Glutamatergic neuron (in vitro differentiated cells): ENCODE measurements around the gene KIAA0930. TPM values are rescaled to one million over a fixed set of nuclear protein-coding genes. Genes with fewer than 3 reads are reported as not detected.

Source experiments
- DNase-seq: peaks from one replicate; pipeline ENCODE4 v3.0.0; 2022
- H3K27ac Mint-ChIP-seq: one replicate; pipeline ENCODE4 v1.8.0; 2020; ENCODE audit warnings: mild to moderate bottlenecking, mixed read lengths, inconsistent platforms; ENCODE audit not compliant: unreplicated experiment
- H3K27me3 Mint-ChIP-seq: one replicate; pipeline ENCODE4 v1.8.0; 2020; ENCODE audit warnings: mild to moderate bottlenecking, moderate library complexity, mixed read lengths, inconsistent platforms; ENCODE audit not compliant: unreplicated experiment
- H3K36me3 Mint-ChIP-seq: one replicate; pipeline ENCODE4 v1.8.0; 2020; ENCODE audit warnings: mild to moderate bottlenecking, mixed read lengths, inconsistent platforms; ENCODE audit not compliant: unreplicated experiment
- H3K4me1 Mint-ChIP-seq: one replicate; pipeline ENCODE4 v1.8.0; 2020; ENCODE audit warnings: mild to moderate bottlenecking, low read depth, mixed read lengths, inconsistent platforms; ENCODE audit not compliant: unreplicated experiment
- H3K4me3 Mint-ChIP-seq: one replicate; pipeline ENCODE4 v1.8.0; 2020; ENCODE audit warnings: mild to moderate bottlenecking, mixed read lengths, inconsistent platforms; ENCODE audit not compliant: unreplicated experiment
- H3K9me3 Mint-ChIP-seq: one replicate; pipeline ENCODE4 v1.8.0; 2020; ENCODE audit warnings: mild to moderate bottlenecking, moderate library complexity, mixed read lengths, inconsistent platforms; ENCODE audit not compliant: unreplicated experiment
- CTCF ChIP-seq: fragments of 200-600 bp; sonication (generic); IDR thresholded peaks from one replicate; pipeline ENCODE4 v1.5.0; 2021; ENCODE audit not compliant: partially characterized antibody, unreplicated experiment
- total RNA-seq: library from RNA; stranded (reverse); fragmentation: NEBNext Ultra II Directional; extraction: Animal tissue kit (Norgen Biotek cat#: 25700); gene quantifications from one replicate; pipeline ENCODE4 v1.2.1, GENCODE V29; 2021; ENCODE audit not compliant: unreplicated experiment

Gene KIAA0930
- total RNA-seq, 1 donor from 2014 or later = 170 TPM

DNA sequence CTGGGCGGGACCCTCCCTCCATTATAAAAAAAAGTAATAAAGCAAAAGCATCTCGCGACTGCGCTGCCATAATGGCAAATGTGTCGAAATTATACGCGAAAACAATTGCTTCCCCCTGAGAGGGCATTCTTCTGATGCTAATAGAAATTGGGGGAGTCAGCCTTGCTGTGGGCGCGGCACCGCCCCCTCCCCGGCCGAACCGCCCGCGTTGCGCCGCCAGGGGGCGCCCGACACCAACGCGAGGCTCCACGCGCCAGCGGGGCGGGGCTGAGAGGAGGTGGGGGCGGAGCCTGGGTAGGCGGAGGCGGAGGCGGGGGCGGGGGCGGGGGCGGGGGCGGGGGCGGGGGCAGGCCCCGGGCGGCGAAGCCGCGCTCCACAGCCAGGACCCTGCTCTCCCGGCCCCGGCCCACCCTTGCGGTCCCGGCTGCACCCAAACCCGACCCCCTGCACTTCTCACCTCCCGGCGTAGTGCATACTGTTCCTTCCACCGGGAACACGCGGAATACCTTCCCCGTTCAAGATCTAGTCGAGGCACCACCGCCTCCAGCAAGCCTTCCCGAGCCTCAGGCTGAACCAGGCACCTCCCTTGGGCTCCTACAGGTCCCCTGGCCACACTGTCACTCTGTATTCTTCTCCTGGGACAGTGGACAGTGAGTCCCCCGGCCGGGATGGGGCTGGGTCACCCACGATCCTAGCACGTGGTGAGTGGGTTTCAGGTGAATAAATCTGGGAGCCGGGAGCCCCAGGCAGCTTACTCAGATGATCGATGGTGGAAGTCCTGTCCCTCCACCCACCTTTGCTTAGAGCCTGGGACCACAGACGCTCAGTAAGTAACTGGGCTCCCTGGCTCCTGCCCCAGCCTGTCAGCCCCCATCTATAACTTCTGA is 28.5 kb upstream of the KIAA0930 start:
- Mint-ChIP-seq H3K27me3 (peaks cover 6% of the 10 kb centered on the region), H3K4me3 (peak overlapping the region; percentile 92), H3K36me3 (no peaks in the 10 kb centered on the region), H3K9me3 (peaks cover 5% of the 10 kb centered on the region), H3K4me1 (peaks cover 4% of the 10 kb centered on the region), H3K27ac (peak overlapping the region; percentile 68)
- DNase-seq = peak; percentile 93
- peak; percentile 98 for TF ChIP-seq CTCF

- TF ChIP-seq CTCF = no peak
- peaks cover 7% of the 10 kb centered on the region for H3K9me3 Mint-ChIP-seq
- DNase-seq = peak; percentile 88
- peaks cover 9% of the 10 kb centered on the region for H3K4me1 Mint-ChIP-seq
- H3K27me3 Mint-ChIP-seq = peaks cover 11% of the 10 kb centered on the region
- H3K4me3 Mint-ChIP-seq = peak overlapping the region; percentile 92
- no peaks in the 10 kb centered on the region for H3K36me3 Mint-ChIP-seq
- peak overlapping the region; percentile 68 for H3K27ac Mint-ChIP-seq
These were observed 27.7 kb upstream of the KIAA0930 start for GRCh38 chr22:45268167-45268957.

GRCh38 chr22:45265535-45265934 is 24.8 kb upstream of the KIAA0930 start:
- TF ChIP-seq CTCF = no peak
- peaks cover 12% of the 10 kb centered on the region for H3K4me1 Mint-ChIP-seq
- no peak for DNase-seq
- H3K27me3 Mint-ChIP-seq = peaks cover 16% of the 10 kb centered on the region
- H3K27ac Mint-ChIP-seq = no peak overlapping the region
- H3K4me3 Mint-ChIP-seq = no peak overlapping the region
- peaks cover 7% of the 10 kb centered on the region for H3K9me3 Mint-ChIP-seq
- no peaks in the 10 kb centered on the region for H3K36me3 Mint-ChIP-seq

- Mint-ChIP-seq H3K4me1 (peaks cover 8% of the 10 kb centered on the region), H3K27me3 (peaks cover 11% of the 10 kb centered on the region), H3K27ac (peak overlapping the region; percentile 73), H3K9me3 (peaks cover 4% of the 10 kb centered on the region), H3K36me3 (no peaks in the 10 kb centered on the region), H3K4me3 (peak overlapping the region; percentile 1)
- DNase-seq = peak; percentile 81
- peak; percentile 52 for TF ChIP-seq CTCF
These were observed 23.0 kb upstream of the KIAA0930 start for GRCh38 chr22:45263463-45264269.
